DOHH2 (cell line): ENCODE results near the gene SRMS.

Source experiments
- H3F3A ChIP-seq: fragments of 200-600 bp; sonication (generic), shearing (Covaris generic); 2 replicates; pipeline ENCODE4 v1.6.0; 2016; ENCODE audit warnings: antibody characterized with exemption, mild to moderate bottlenecking; ENCODE audit not compliant: control insufficient read depth, insufficient read depth
- H3K27ac ChIP-seq: fragments of 200-600 bp; sonication (generic); 2 replicates; pipeline ENCODE4 v1.5.1; 2014; ENCODE audit warnings: low read depth, mild to moderate bottlenecking, low read length, moderate library complexity
- H3K27me3 ChIP-seq: fragments of 200-600 bp; sonication (generic); 2 replicates; pipeline ENCODE4 v1.6.1; 2014; ENCODE audit warnings: mild to moderate bottlenecking, low read length, mixed read lengths; ENCODE audit not compliant: control insufficient read depth
- H3K36me3 ChIP-seq: fragments of 200-600 bp; sonication (generic); 2 replicates; pipeline ENCODE4 v1.6.1; 2014; ENCODE audit warnings: mild to moderate bottlenecking, low read length, moderate library complexity, mixed read lengths; ENCODE audit not compliant: control insufficient read depth
- H3K4me1 ChIP-seq: fragments of 200-600 bp; sonication (generic); 2 replicates; pipeline ENCODE4 v1.6.1; 2014; ENCODE audit warnings: mild to moderate bottlenecking, low read length, mixed read lengths; ENCODE audit not compliant: control insufficient read depth
- H3K4me2 ChIP-seq: fragments of 200-600 bp; sonication (generic); 2 replicates; pipeline ENCODE4 v1.6.0; 2014; ENCODE audit warnings: mild to moderate bottlenecking, low read length, moderate library complexity
- H3K4me3 ChIP-seq: fragments of 200-600 bp; sonication (generic); 2 replicates; pipeline ENCODE4 v1.5.1; 2014; ENCODE audit warnings: mild to moderate bottlenecking, low read length, mixed read lengths
- H3K79me2 ChIP-seq: fragments of 200-600 bp; sonication (generic); 2 replicates; pipeline ENCODE4 v1.6.1; 2014; ENCODE audit warnings: mild to moderate bottlenecking, low read length, mixed read lengths; ENCODE audit not compliant: control insufficient read depth
- H3K9me2 ChIP-seq: fragments of 200-600 bp; sonication (generic); replicated peaks from 2 replicates; pipeline ENCODE4 v1.6.1; 2014; ENCODE audit warnings: mild to moderate bottlenecking, low read length, mixed read lengths; ENCODE audit not compliant: control insufficient read depth
- H3K9me3 ChIP-seq: fragments of 200-600 bp; sonication (generic); 2 replicates; pipeline ENCODE4 v1.6.1; 2014; ENCODE audit warnings: antibody characterized with exemption, low read length, mixed read lengths; ENCODE audit not compliant: control insufficient read depth, insufficient read depth
- H4K20me1 ChIP-seq: fragments of 200-600 bp; sonication (generic); 2 replicates; pipeline ENCODE4 v1.6.0; 2014; ENCODE audit warnings: low read depth, mild to moderate bottlenecking, antibody characterized with exemption, low read length, moderate library complexity; ENCODE audit not compliant: control insufficient read depth, insufficient read depth
- CTCF ChIP-seq: fragments of 200-600 bp; sonication (generic); IDR thresholded peaks from one replicate; pipeline ENCODE4 v1.5.1; 2014; ENCODE audit warnings: antibody characterized with exemption, mild to moderate bottlenecking, low read depth, low read length; ENCODE audit not compliant: poor library complexity, severe bottlenecking
- EZH2phosphoT487 ChIP-seq: fragments of 200-600 bp; sonication (generic); IDR thresholded peaks from 2 replicates; pipeline ENCODE4 v1.6.1; 2017; ENCODE audit warnings: borderline replicate concordance, mild to moderate bottlenecking, antibody characterized with exemption, low read length, moderate library complexity, mixed read lengths

The SRMS gene

GRCh38 chr20:63529861-63530787 lies 17.4 kb downstream of the SRMS start:
- no peaks in the 10 kb centered on the region for H3K9me2 ChIP-seq
- no peak overlapping the region for H3K4me2 ChIP-seq
- no peak for TF ChIP-seq CTCF
- no peak for TF ChIP-seq EZH2phosphoT487
- H3K79me2 ChIP-seq = no peaks in the 10 kb centered on the region
- H4K20me1 ChIP-seq = no peaks in the 10 kb centered on the region
- H3K36me3 ChIP-seq = no peaks in the 10 kb centered on the region
- peaks cover 4% of the 10 kb centered on the region; the same call in 1 of the 2 replicates for H3F3A ChIP-seq
- H3K9me3 ChIP-seq = no peaks in the 10 kb centered on the region
- no peak overlapping the region for H3K27ac ChIP-seq
- peaks cover 4% of the 10 kb centered on the region; the same call in 1 of the 2 replicates for H3K4me1 ChIP-seq
- no peak overlapping the region for H3K4me3 ChIP-seq
- H3K27me3 ChIP-seq = peaks cover 20% of the 10 kb centered on the region

GRCh38 chr20:63529180-63529860 lies 18.2 kb downstream of the SRMS start:
- TF ChIP-seq EZH2phosphoT487 (no peak), CTCF (no peak)
- Histone ChIP-seq H3K4me3 (no peak overlapping the region), H3K27me3 (peaks cover 20% of the 10 kb centered on the region), H3K27ac (no peak overlapping the region), H3F3A (peaks cover 9% of the 10 kb centered on the region), H3K79me2 (no peaks in the 10 kb centered on the region), H3K4me1 (peaks cover 4% of the 10 kb centered on the region; the same call in 1 of the 2 replicates), H4K20me1 (0 out of 2 replicates have a peak, but pooled peaks cover 2% of the 10 kb centered on the region), H3K36me3 (no peaks in the 10 kb centered on the region), H3K9me2 (no peaks in the 10 kb centered on the region), H3K4me2 (no peak overlapping the region), H3K9me3 (no peaks in the 10 kb centered on the region)

GRCh38 chr20:63527184-63527583 lies 20.4 kb downstream of the SRMS start:
- Histone ChIP-seq H3K4me1 (peaks cover 4% of the 10 kb centered on the region; the same call in 1 of the 2 replicates), H4K20me1 (peaks cover 7% of the 10 kb centered on the region; the same call in 1 of the 2 replicates), H3K27ac (no peak overlapping the region), H3F3A (peaks cover 9% of the 10 kb centered on the region), H3K4me3 (no peak overlapping the region), H3K79me2 (peaks cover 3% of the 10 kb centered on the region; the same call in 1 of the 2 replicates), H3K9me2 (no peaks in the 10 kb centered on the region), H3K9me3 (peaks cover 5% of the 10 kb centered on the region; the same call in 1 of the 2 replicates), H3K27me3 (peaks cover 20% of the 10 kb centered on the region), H3K36me3 (peaks cover 13% of the 10 kb centered on the region), H3K4me2 (no peak overlapping the region)
- no peak for TF ChIP-seq EZH2phosphoT487
- no peak for TF ChIP-seq CTCF
